ENCODE results near the gene TENM3. TPM values are rescaled to one million over a fixed set of nuclear protein-coding genes. Genes with fewer than 3 reads are reported as not detected.

Gene TENM3
- total and polyA plus RNA-seq, 2 of the 8 experiments (the other 6 are each of a cell fraction or from before 2014, with no cell fraction given) = 36.9 to 69.3 TPM

DNA sequence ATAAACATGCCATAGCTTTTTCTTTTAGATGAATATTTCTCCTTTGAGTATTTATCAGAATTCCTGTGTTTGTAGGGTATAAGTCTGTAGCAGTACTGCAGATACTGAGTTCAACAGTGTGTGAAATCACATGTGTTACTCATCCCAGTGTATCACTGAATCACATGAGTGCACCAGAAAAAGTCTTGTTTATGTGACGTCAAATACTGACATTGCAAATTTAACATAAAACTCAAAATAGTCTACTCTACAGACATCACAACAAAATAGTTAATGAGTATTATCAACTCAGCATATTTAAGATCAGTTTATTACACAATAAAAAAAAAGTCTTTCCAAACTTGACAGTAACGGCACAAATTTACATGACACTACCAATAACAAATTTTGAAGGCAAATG, 452.6 kb downstream of the TENM3 start:
- Histone ChIP-seq H4K91ac (replicated peaks; ENCODE audit: insufficient read length, low read length) (no peak overlapping the region), H3K18ac (ENCODE audit: extremely low read depth, low read length) (no peak overlapping the region), H3K4me1 (replicated peaks in 1 of 4; ENCODE audit: control insufficient read depth in 3 of 4, insufficient read depth in 4 of 4, low read length in 3 of 4) (peaks cover 0 to 8% (median 4%) of the 10 kb centered on the region in 4 experiments; a peak in 3 of 7 replicates), H3K27me3 (replicated peaks in 1 of 4; ENCODE audit: control insufficient read depth in 3 of 4, extremely low read depth in 1 of 4, insufficient read depth in 3 of 4, low read length in 3 of 4) (no peaks in the 10 kb centered on the region), H4K8ac (ENCODE audit: extremely low read depth, insufficient read depth, low read length) (no peak overlapping the region), H2AK5ac (ENCODE audit: low read depth, low read length) (no peak overlapping the region), H3K23me2 (ENCODE audit: low read depth, low read length) (no peaks in the 10 kb centered on the region), H3K27ac (ENCODE audit: low read depth, low read length) (no peak overlapping the region), H3K79me2 (ENCODE audit: control insufficient read depth in 1 of 2, insufficient read depth in 2 of 2, low read length in 2 of 2) (no peaks in the 10 kb centered on the region), H2BK20ac (ENCODE audit: low read length) (no peak overlapping the region), H4K20me1 (replicated peaks in 1 of 2; ENCODE audit: control insufficient read depth in 1 of 2, insufficient read depth in 2 of 2, low read length in 2 of 2) (no peaks in the 10 kb centered on the region), H3K56ac (replicated peaks; ENCODE audit: insufficient read length, low read depth, low read length) (no peak overlapping the region), H3K14ac (ENCODE audit: insufficient read length) (no peak overlapping the region), H2AFZ (ENCODE audit: low read length) (no peak overlapping the region), H3K4me3 (ENCODE audit: extremely low read depth in 1 of 4, insufficient read depth in 2 of 4, low read depth in 3 of 4, low read length in 4 of 4) (no peak overlapping the region), H2BK12ac (ENCODE audit: low read depth, low read length) (no peak overlapping the region), H3K4ac (replicated peaks; ENCODE audit: insufficient read length, low read depth, low read length) (no peak overlapping the region), H2BK5ac (ENCODE audit: low read depth, low read length) (no peak overlapping the region), H3K9me3 (ENCODE audit: insufficient read depth in 2 of 2, low read depth in 1 of 2, low read length in 1 of 2) (no peaks in the 10 kb centered on the region), H3K9ac (replicated peaks in 1 of 4; ENCODE audit: extremely low read depth in 1 of 4, low read depth in 3 of 4, low read length in 3 of 4) (no peak overlapping the region), H3K4me2 (ENCODE audit: insufficient read depth in 1 of 2, low read depth in 2 of 2, low read length in 2 of 2) (no peak overlapping the region), H4K5ac (ENCODE audit: insufficient read length, low read depth, low read length) (no peak overlapping the region), H3K79me1 (ENCODE audit: low read depth, low read length) (no peaks in the 10 kb centered on the region), H2BK15ac (ENCODE audit: low read length) (no peak overlapping the region), H2BK120ac (replicated peaks; ENCODE audit: low read depth, low read length) (no peak overlapping the region), H3K36me3 (ENCODE audit: control insufficient read depth in 2 of 4, insufficient read depth in 4 of 4, low read length in 3 of 4) (no peaks in the 10 kb centered on the region; a peak in 1 of 8 replicates), H3K23ac (ENCODE audit: insufficient read length) (no peak overlapping the region)
- CTCF ChIA-PET (ENCODE audit: partially characterized antibody) = no interaction called here
- 75% methylated on average over 2 of the region's 2 CpGs; no CpG with 5 or more reads in 1 of the 2 experiments for WGBS, 2 experiments (ENCODE audit: extremely low coverage in 1 of 2, insufficient coverage in 1 of 2, insufficient read length in 1 of 2, insufficient replicate concordance in 2 of 2, low coverage in 1 of 2, low lambda C conversion rate in 2 of 2, missing lambda C conversion rate in 1 of 2)
- DNase-seq (ENCODE audit: low read depth in 1 of 2, low spot score in 2 of 2) (no peak), FAIRE-seq (no peak)
- POLR2A ChIA-PET (ENCODE audit: partially characterized antibody) = no interaction called here
- TF ChIP-seq RBBP5 (IDR thresholded peaks at IDR 0.05; ENCODE audit: borderline replicate concordance, low read depth, low read length) = no peak
- no peak for TF ChIP-seq CEBPB (IDR thresholded peaks at IDR 0.05; ENCODE audit: low read depth, low read length)
- no peak for TF ChIP-seq EP300 (IDR thresholded peaks at IDR 0.05; ENCODE audit: borderline replicate concordance in 1 of 2, low read depth in 2 of 2, low read length in 2 of 2)
- no peak for TF ChIP-seq KDM4A (IDR thresholded peaks at IDR 0.05; ENCODE audit: low read depth, low read length, severe bottlenecking)
- TF ChIP-seq POU5F1 (IDR thresholded peaks at IDR 0.05; ENCODE audit: low read depth, low read length) = no peak
